Skeletal muscle satellite cell (primary cell): Measurements from ENCODE around the gene GGCX.
"Not testable (repeated sequence)": the region's sequence is repeated elsewhere in the genome, so short reads cannot be mapped to it uniquely, and the experiment has no call there.

Experiments
- H3K27me3 ChIP-seq: 2 replicates; pipeline ENCODE4 v1.7.0; 2013; ENCODE audit warnings: low read length; ENCODE audit not compliant: control insufficient read depth, insufficient read depth
- H3K36me3 ChIP-seq: 2 replicates; pipeline ENCODE4 v1.7.0; 2013; ENCODE audit warnings: mild to moderate bottlenecking, control low read depth, low read length; ENCODE audit not compliant: insufficient read depth
- H3K4me1 ChIP-seq: 2 replicates; pipeline ENCODE4 v1.7.0; 2013; ENCODE audit warnings: low read length; ENCODE audit not compliant: control insufficient read depth, insufficient read depth
- H3K4me2 ChIP-seq: 2 replicates; pipeline ENCODE4 v1.7.0; 2013; ENCODE audit warnings: mild to moderate bottlenecking, low read length
- H3K4me3 ChIP-seq: 2 replicates; pipeline ENCODE4 v1.7.0; 2013; ENCODE audit warnings: low read length
- H3K9ac ChIP-seq: 2 replicates; pipeline ENCODE4 v1.7.0; 2013; ENCODE audit warnings: mild to moderate bottlenecking, low read depth, low read length, moderate library complexity
- H3K9me3 ChIP-seq: replicated peaks from 2 replicates; pipeline ENCODE4 v1.7.0; 2013; ENCODE audit warnings: mild to moderate bottlenecking, control low read depth, low read length

Gene GGCX

DNA sequence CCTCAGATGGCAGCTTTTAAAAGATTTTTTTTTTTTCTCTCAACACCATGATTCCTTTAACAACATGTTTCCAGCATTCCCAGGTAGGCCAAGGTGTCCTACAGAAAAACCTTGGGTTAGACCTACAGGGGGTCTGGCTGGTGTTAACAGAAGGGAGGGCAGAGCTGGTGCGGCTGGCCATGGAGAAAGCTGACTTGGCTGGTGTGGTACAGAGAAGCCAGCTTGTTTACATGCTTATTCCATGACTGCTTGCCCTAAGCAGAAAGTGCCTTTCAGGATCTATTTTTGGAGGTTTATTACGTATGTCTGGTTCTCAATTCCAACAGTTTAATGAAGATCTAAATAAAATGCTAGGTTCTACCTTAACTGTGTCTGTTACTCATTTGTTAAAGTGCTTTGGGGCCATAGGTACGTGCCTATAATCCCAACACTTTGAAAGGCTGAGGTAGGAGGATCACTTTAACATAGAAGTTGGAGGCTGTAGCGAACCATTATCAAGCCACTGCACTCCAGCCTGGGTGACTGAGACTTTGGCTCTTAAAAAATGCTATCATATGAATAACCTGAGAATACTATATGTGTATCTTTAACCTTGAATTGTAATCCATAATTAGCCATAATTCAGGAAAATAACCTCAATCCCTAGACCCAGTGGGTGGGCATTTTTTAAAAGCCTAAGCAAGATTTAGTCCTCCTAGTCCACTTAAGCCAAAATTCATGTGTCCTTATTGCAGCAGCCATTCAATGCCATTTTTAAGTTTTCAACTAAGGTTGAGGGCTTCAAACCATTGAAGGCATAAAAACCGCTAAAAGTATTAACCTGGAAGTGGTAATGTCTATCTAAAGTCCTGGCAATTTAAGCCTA is 16.1 kb downstream of the GGCX start:
- not testable (repeated sequence) for H3K27me3 ChIP-seq, H3K9me3 ChIP-seq, H3K4me2 ChIP-seq, H3K9ac ChIP-seq, H3K4me3 ChIP-seq
- Histone ChIP-seq H3K4me1 (peaks cover 35% of the 10 kb centered on the region), H3K36me3 (peaks cover 59% of the 10 kb centered on the region)

GRCh38 chr2:85544254-85544691 is 17.0 kb downstream of the GGCX start:
- H3K9ac ChIP-seq, H3K4me3 ChIP-seq, H3K9me3 ChIP-seq, H3K27me3 ChIP-seq: not testable (repeated sequence)
- Histone ChIP-seq H3K4me2 (peak overlapping the region; percentile 23), H3K36me3 (peaks cover 64% of the 10 kb centered on the region), H3K4me1 (peaks cover 28% of the 10 kb centered on the region)

DNA sequence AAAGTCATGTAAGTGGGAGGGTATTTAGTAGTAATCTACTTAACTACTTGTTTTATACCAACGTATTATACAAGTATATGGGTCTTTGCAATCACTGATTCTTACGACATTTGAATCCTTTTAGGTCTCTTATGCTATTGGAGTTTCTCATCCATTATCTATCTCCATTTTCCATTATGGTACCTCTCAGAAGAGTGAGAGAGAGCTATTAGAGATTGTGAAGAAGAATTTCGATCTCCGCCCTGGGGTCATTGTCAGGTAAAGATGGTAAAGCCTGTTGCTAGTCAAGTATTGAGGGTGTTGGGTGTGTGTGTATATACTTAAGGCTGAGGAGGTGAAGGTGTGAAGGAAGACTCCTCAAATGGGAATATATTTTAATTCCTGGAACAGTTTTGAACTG is 18.5 kb downstream of the GGCX start:
- Histone ChIP-seq H3K4me3 (peak overlapping the region; percentile 98), H3K36me3 (peaks cover 64% of the 10 kb centered on the region), H3K4me1 (peaks cover 16% of the 10 kb centered on the region), H3K9ac (peak overlapping the region; percentile 99), H3K4me2 (peak overlapping the region; percentile 98), H3K27me3 (no peaks in the 10 kb centered on the region), H3K9me3 (no peaks in the 10 kb centered on the region)

DNA sequence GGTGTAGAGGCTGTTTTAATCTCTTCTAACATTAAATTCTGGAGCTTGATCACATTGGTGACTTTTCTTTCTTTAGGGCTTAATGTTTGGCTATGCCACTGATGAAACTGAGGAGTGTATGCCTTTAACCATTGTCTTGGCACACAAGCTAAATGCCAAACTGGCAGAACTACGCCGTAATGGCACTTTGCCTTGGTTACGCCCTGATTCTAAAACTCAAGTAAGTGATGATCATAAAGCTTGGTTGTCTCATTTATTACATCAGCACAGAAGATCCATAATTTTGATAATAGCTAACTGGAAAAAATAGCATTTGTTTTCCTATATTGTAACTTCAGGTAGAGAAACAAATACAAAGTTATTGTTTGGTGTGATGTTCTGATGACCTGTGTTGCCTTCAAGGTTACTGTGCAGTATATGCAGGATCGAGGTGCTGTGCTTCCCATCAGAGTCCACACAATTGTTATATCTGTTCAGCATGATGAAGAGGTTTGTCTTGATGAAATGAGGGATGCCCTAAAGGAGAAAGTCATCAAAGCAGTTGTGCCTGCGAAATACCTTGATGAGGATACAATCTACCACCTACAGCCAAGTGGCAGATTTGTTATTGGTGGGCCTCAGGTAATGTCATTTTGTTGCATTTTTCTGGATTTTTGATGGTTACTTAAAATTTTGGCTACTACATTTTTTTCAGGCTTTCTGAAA is 19.4 kb downstream of the GGCX start:
- Histone ChIP-seq H3K4me2 (peak overlapping the region; percentile 98), H3K36me3 (peaks cover 64% of the 10 kb centered on the region), H3K4me1 (peaks cover 24% of the 10 kb centered on the region), H3K9ac (peak overlapping the region; percentile 99), H3K4me3 (peak overlapping the region; percentile 98), H3K9me3 (no peaks in the 10 kb centered on the region), H3K27me3 (no peaks in the 10 kb centered on the region)

DNA sequence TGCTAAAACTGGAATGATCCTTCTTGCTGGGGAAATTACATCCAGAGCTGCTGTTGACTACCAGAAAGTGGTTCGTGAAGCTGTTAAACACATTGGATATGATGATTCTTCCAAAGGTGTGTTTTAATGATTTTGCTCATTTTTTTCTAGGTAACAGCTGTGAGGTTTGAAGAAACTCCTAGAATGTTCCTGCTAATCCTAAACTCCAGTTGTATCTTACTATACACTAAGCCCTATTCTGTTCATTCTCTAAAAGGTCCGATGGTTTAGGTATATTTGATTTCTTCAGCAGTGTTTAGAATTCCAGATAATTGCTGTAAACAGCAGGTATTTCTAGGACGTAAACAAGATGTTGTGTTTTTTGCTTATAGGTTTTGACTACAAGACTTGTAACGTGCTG is 20.0 kb downstream of the GGCX start:
- H3K4me3 ChIP-seq, result peak overlapping the region; percentile 98
- H3K4me2 ChIP-seq, result peak overlapping the region; percentile 98
- no peaks in the 10 kb centered on the region for H3K27me3 ChIP-seq
- H3K36me3 ChIP-seq, result peaks cover 64% of the 10 kb centered on the region
- peaks cover 29% of the 10 kb centered on the region for H3K4me1 ChIP-seq
- peak overlapping the region; percentile 99 for H3K9ac ChIP-seq
- no peaks in the 10 kb centered on the region for H3K9me3 ChIP-seq

DNA sequence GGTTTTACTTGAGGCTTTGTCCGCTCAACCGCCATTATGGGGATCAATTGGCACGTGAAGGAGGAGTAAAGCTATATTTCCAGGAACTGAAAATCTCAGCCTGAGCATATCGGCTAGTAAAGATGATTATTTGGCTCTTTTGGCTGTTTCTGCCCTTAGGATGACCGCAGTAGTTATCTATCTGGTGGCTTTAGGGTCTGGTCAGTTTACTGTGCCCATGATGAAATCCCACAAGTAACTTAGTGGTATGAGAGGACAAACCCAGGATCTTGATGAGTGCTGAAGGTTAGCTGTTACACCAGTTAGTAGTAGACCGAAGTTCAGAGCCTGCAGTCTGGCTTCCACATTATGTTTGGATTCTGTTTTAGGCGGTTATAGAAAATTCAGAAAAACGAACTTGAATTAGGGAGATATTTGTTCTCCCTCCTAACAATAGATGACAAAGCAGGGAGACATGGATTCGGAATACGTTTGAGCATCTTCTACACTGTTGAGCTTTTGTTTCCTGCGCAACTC is 21.1 kb downstream of the GGCX start:
- Histone ChIP-seq H3K27me3 (no peaks in the 10 kb centered on the region), H3K4me1 (peaks cover 31% of the 10 kb centered on the region)

DNA sequence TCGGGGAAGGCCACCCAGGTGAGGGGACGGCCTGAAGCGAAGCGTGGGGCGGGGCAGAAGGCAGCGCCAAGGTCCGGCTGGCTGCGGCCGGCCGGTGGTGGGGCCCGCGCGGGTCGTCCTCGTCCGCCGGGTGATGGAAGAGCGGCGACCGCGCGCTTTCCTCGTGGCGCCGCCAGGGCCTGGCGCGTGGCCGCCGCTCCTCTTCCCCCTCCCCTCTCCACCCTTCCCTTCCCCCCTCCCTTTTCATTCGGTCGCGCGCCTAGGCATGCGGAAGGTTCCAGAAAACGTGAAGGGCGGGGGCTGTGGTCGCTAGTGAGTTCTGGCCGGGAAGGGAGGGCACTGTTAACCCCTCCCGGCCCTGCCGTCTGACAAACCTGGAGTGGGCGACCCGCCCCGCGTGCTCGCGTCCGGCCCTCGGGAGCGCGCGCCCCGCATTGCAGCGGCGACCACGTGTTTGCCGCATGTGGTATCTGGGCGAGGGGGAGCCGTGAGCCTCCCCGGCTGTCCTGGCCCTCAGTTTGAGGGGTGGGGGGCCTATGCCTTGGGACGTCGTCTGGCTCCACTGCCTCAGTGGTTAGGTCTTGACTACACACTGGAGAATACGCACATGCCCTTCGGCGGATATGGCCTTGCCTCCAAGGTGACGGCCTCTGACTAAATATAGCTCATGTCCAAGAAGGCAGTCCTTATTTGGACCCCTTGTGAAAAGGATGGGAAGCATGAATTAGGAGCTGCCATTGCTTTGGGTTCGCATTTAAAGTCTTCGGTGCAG is 21.7 kb downstream of the GGCX start:
- Histone ChIP-seq H3K9ac (peak overlapping the region; percentile 99), H3K4me3 (peak overlapping the region; percentile 98), H3K27me3 (no peaks in the 10 kb centered on the region), H3K4me2 (peak overlapping the region; percentile 98), H3K9me3 (no peaks in the 10 kb centered on the region), H3K36me3 (peaks cover 48% of the 10 kb centered on the region), H3K4me1 (peaks cover 31% of the 10 kb centered on the region)

More for the DNA sequence above, 21.1 kb downstream of the GGCX start:
- peak overlapping the region; percentile 98 for H3K4me2 ChIP-seq
- H3K4me3 ChIP-seq, result peak overlapping the region; percentile 98
- peak overlapping the region; percentile 99 for H3K9ac ChIP-seq
- H3K9me3 ChIP-seq, result no peaks in the 10 kb centered on the region
- peaks cover 54% of the 10 kb centered on the region for H3K36me3 ChIP-seq

- H3K9ac ChIP-seq, result peak within 1 kb of the TSS; percentile 99
- no peaks in the 10 kb centered on the region for H3K9me3 ChIP-seq
- peak within 1 kb of the TSS; percentile 98 for H3K4me2 ChIP-seq
- peak within 1 kb of the TSS; percentile 98 for H3K4me3 ChIP-seq
- peaks cover 31% of the 10 kb centered on the region for H3K4me1 ChIP-seq
- H3K36me3 ChIP-seq, result peaks cover 41% of the 10 kb centered on the region
- H3K27me3 ChIP-seq, result no peaks in the 10 kb centered on the region
Measured at GRCh38 chr2:85538507-85539360, 22.6 kb downstream of the GGCX start, which contains the start of gene MAT2A. MAT2A (plus strand) TSS chr2:85539168; CDS start chr2:85539288, 120 bp downstream.

DNA sequence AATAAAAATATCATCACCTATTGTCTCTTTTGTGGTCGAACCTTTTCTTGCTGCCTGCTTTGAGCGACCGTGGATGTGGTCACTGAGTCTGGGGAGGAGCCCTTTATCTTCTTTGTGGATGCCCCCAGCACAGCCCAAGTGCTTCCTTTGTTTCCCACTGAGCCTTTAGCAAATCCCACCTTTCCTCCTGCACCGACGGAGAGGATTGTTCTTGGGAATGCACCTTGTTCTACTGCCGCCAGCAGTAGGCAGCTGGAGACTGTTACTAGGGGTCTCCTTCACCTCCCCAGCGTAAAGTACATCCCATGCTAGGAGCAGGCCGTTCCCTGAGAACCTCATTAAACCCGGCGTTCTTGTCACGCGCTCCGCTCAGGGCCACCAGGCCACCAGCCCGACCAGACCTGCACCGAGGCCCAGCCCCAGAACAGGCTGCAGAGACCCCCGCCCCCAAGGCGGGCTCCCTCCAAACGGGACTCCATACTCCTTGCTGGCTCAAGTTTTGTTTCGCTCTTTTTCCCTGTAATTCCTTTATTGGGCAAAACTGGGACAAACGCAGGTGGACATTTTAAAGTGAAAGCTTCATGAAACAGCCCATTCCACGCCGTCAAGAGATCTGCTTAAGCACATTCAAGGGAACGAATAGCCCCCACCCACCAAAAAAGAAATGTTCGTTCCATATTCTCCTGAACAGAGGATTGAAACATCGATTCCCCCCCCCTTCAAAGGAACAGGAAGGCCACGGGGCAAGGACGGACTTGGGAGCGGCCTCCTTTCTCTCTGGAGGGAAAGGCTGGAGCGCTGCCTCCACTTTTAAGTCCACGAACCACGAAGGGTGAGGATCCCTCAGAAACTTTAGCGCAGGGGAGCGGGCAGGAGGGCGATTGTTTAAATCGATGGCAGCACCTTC is 23.4 kb downstream of the GGCX start:
- H3K36me3 ChIP-seq, result peaks cover 33% of the 10 kb centered on the region
- peak overlapping the region; percentile 98 for H3K4me3 ChIP-seq
- H3K4me2 ChIP-seq, result peak overlapping the region; percentile 98
- peaks cover 27% of the 10 kb centered on the region for H3K4me1 ChIP-seq
- H3K27me3 ChIP-seq, result no peaks in the 10 kb centered on the region
- no peaks in the 10 kb centered on the region for H3K9me3 ChIP-seq
- H3K9ac ChIP-seq, result peak overlapping the region; percentile 99

DNA sequence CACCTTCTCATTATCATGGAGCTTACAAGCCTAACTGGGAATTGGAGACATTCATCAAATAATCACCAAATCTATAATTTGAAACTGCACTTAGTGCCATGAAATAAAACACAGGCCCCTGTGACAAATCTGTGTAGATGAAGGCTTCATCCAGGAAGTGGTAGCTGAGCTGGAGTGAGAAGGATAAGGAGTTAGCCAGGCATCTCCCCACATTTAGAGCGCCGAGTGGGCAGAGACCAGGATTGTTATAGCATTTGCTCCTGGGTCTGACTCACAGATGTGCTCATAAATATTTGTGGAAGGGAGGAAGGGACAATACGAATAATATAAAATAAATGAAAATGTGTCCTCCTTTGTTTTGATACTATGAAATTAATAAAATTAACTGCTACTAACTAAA is 24.8 kb downstream of the GGCX start:
- Histone ChIP-seq H3K4me1 (peaks cover 16% of the 10 kb centered on the region), H3K27me3 (no peaks in the 10 kb centered on the region), H3K9me3 (no peaks in the 10 kb centered on the region), H3K9ac (peak overlapping the region; percentile 99), H3K4me3 (peak overlapping the region; percentile 98), H3K4me2 (peak overlapping the region; percentile 98), H3K36me3 (peaks cover 20% of the 10 kb centered on the region)
